K562 (cell line): ENCODE measurements around the gene GMIP. TPM values are rescaled to one million over a fixed set of nuclear protein-coding genes. Genes with fewer than 3 reads are reported as not detected.

ENCODE experiments used
- ATAC-seq: fragments of 200-7000 bp; cut with Tn5 transposase; 3 replicates; pipeline ENCODE4 v1.9.1; 2020; ENCODE audit warnings: moderate library complexity
- BruUV-seq: library from RNA; stranded (reverse); fragments of 400-500 nt; replicated peaks from 2 replicates; lab custom pipeline; 2021; lab: Mats Ljungman, UMichigan
- CTCF ChIA-PET: fragments of 300-600 bp; formaldehyde crosslinking; extraction: SDS; loops from one replicate; lab custom pipeline; 2021; ENCODE audit warnings: low intra/inter-chr PET ratio; lab: Yijun Ruan, JAX
- POLR2A ChIA-PET: fragments of 300-600, 350-650 bp; sonication (Branson Sonifier 250); formaldehyde crosslinking; extraction: SDS; loops from one replicate; lab custom pipeline; 2021; ENCODE audit warnings: antibody characterized with exemption, inconsistent platforms; lab: Yijun Ruan, JAX
- DNase-seq, 4 experiments: peaks; one replicate each; pipeline versions ENCODE4 v3.0.0 to v3.0.0-alpha.2; 2011 to 2018; ENCODE audit warnings: low spot score in 3 of 4, mixed read lengths in 3 of 4; ENCODE audit errors: extremely low read depth in 1 of 4
- FAIRE-seq: peaks from 2 replicates; lab custom pipeline; 2011; peaks lifted over from hg19 to GRCh38; lab: Jason Lieb, UNC
- H2AFZ ChIP-seq: 2 replicates; pipeline ENCODE4 v1.6.0; 2011; ENCODE audit warnings: low read depth, low read length, control low read depth, inconsistent platforms
- H3K27ac ChIP-seq: fragments of 200-600 bp; 3 replicates; pipeline ENCODE4 v1.8.0; 2011; ENCODE audit warnings: low read depth, mild to moderate bottlenecking, control low read depth, inconsistent platforms, low read length, moderate library complexity, mixed read lengths; ENCODE audit errors: extremely low read depth
- H3K27me3 ChIP-seq, 2 experiments: fragments of 300-600 bp in 1 of 2; 2 replicates in 1 of 2; 3 replicates in 1 of 2; pipeline versions ENCODE4 v1.6.0 to v1.8.0; 2011; ENCODE audit warnings: inconsistent platforms in 2 of 2, low read length in 2 of 2, mild to moderate bottlenecking in 1 of 2, mixed read lengths in 1 of 2, moderate library complexity in 1 of 2; ENCODE audit not compliant: control insufficient read depth in 2 of 2, insufficient read depth in 2 of 2
- H3K36me3 ChIP-seq: fragments of 300-600 bp; 3 replicates; pipeline ENCODE4 v1.8.0; 2011; ENCODE audit warnings: mild to moderate bottlenecking, low read length, inconsistent platforms; ENCODE audit not compliant: control insufficient read depth, insufficient read depth
- H3K4me1 ChIP-seq, 2 experiments: fragments of 200-600 bp in 1 of 2; replicated peaks in 1 of 2; 2 replicates in 1 of 2; 3 replicates in 1 of 2; pipeline versions ENCODE4 v1.5.1 to v1.8.0; 2011; ENCODE audit warnings: inconsistent platforms in 2 of 2, low read length in 2 of 2, mild to moderate bottlenecking in 1 of 2, mixed read lengths in 1 of 2, moderate library complexity in 1 of 2; ENCODE audit not compliant: control insufficient read depth in 2 of 2, insufficient read depth in 2 of 2
- H3K4me2 ChIP-seq: 2 replicates; pipeline ENCODE4 v1.6.1; 2011; ENCODE audit warnings: low read length, control low read depth, inconsistent platforms, mixed read lengths; ENCODE audit not compliant: insufficient read depth
- H3K4me3 ChIP-seq: fragments of 200-600 bp; sonication (generic), shearing (Covaris generic); 2 replicates; pipeline ENCODE4 v1.5.1; 2016; ENCODE audit warnings: control low read depth, inconsistent platforms
- H3K79me2 ChIP-seq: fragments of 200-600 bp; 3 replicates; pipeline ENCODE4 v1.8.0; 2011; ENCODE audit warnings: low read length, inconsistent platforms; ENCODE audit not compliant: control insufficient read depth, insufficient read depth
- H3K9ac ChIP-seq, 2 experiments: 2 replicates each; pipeline versions ENCODE4 v1.6.0 to v1.6.1; 2011; ENCODE audit warnings: low read depth in 2 of 2, low read length in 2 of 2, control low read depth in 1 of 2, inconsistent platforms in 1 of 2, mild to moderate bottlenecking in 1 of 2, mixed read lengths in 1 of 2; ENCODE audit not compliant: insufficient read depth in 1 of 2
- H3K9me1 ChIP-seq: one replicate; pipeline ENCODE4 v1.6.0; 2011; ENCODE audit warnings: inconsistent platforms, mild to moderate bottlenecking, low read length, moderate library complexity; ENCODE audit not compliant: control insufficient read depth, insufficient read depth
- H3K9me3 ChIP-seq: replicated peaks from 2 replicates; pipeline ENCODE4 v1.5.1; 2011; ENCODE audit warnings: low read depth, low read length, inconsistent platforms; ENCODE audit not compliant: control insufficient read depth, insufficient read depth
- H4K20me1 ChIP-seq: replicated peaks from 2 replicates; pipeline ENCODE4 v1.6.1; 2011; ENCODE audit warnings: low read length, inconsistent platforms, mixed read lengths; ENCODE audit not compliant: control insufficient read depth, insufficient read depth
- CHD4 ChIP-seq: fragments of 200-600 bp; sonication (generic); IDR thresholded peaks from 3 replicates; pipeline ENCODE4 v1.6.1; 2012; ENCODE audit warnings: low read depth, mild to moderate bottlenecking, mixed read lengths, low read length, inconsistent platforms; ENCODE audit not compliant: insufficient read depth, insufficient replicate concordance, poor library complexity, severe bottlenecking
- E2F6 ChIP-seq, 2 experiments: IDR thresholded peaks; 2 replicates each; pipeline ENCODE4 v1.6.1; 2011; ENCODE audit warnings: borderline replicate concordance in 1 of 2, control low read depth in 1 of 2, low read depth in 1 of 2, low read length in 1 of 2, mild to moderate bottlenecking in 1 of 2, mixed read lengths in 1 of 2, moderate library complexity in 1 of 2; ENCODE audit not compliant: insufficient read depth in 1 of 2, insufficient read length in 1 of 2, poor library complexity in 1 of 2, severe bottlenecking in 1 of 2; ENCODE audit errors: extremely low read depth in 1 of 2
- FOSL1 ChIP-seq: fragments of 200-800 bp; sonication (Bioruptor generic); conservative IDR thresholded peaks from 2 replicates; pipeline ENCODE4 v1.6.1; 2016; ENCODE audit warnings: missing genetic modification characterization, missing compliant biosample characterization
- HMGN3 ChIP-seq: IDR thresholded peaks from 2 replicates; pipeline ENCODE4 v1.6.1; 2011; ENCODE audit warnings: borderline replicate concordance, low read depth, mild to moderate bottlenecking, mixed read lengths, low read length; ENCODE audit not compliant: insufficient read length; ENCODE audit errors: extremely low read depth
- ID3 ChIP-seq, 2 experiments: fragments of 250-450 bp in 1 of 2; fragments of 450-650 bp in 1 of 2; sonication (Bioruptor Pico) in 1 of 2; IDR thresholded peaks; 2 replicates each; pipeline versions ENCODE4 v1.6.1 to v1.8.0; 2016 to 2021; ENCODE audit warnings: mild to moderate bottlenecking in 2 of 2, moderate library complexity in 2 of 2, missing compliant biosample characterization in 1 of 2, missing genetic modification characterization in 1 of 2
- L3MBTL2 ChIP-seq: fragments of 450-650 bp; IDR thresholded peaks from 2 replicates; pipeline ENCODE4 v1.6.1; 2016; ENCODE audit warnings: mild to moderate bottlenecking, moderate library complexity
- ZNF644 ChIP-seq: fragments of 200-800 bp; sonication (Bioruptor generic); IDR thresholded peaks from 2 replicates; pipeline ENCODE4 v1.6.1; 2016; ENCODE audit warnings: low read depth, missing genetic modification characterization, missing compliant biosample characterization
- WGBS: fragments of 100-300 bp; shearing (Covaris generic); methylation state at CpG from one replicate; pipeline ENCODE4 v1.1.6; 2016; ENCODE audit warnings: low coverage, mixed read lengths; ENCODE audit not compliant: insufficient coverage; ENCODE audit errors: missing lambda C conversion rate; 5-methylcytosine and 5-hydroxymethylcytosine counted together
- in situ Hi-C: fragments of 300-500 bp; cut with MboI; formaldehyde crosslinking; loops from 4 replicates; pipeline ENCODE4 v1.15.0; 2018; ENCODE audit warnings: inconsistent platforms, mixed read lengths
- intact Hi-C: fragments of 100-400 bp; cut with micrococcal nuclease; formaldehyde crosslinking; loops from 2 replicates; pipeline ENCODE4 v1.14.2; 2022
- polyA plus RNA-seq, 8 experiments: library from polyadenylated mRNA; depleted of rRNA in 4 of 8; stranded (reverse) in 5 of 8; unstranded in 3 of 8; fragments of >200 nt; fragmentation: Nextera tagmentation in 2 of 8; fragmentation: Illumina TruSeq in 1 of 8; extraction: Ambion mirVana in 2 of 8; extraction: Trizol in 1 of 8; gene quantifications; 2 replicates each; pipeline versions ENCODE4 v1.2.1 to v1.2.3, GENCODE V29; 2011 to 2014; ENCODE audit warnings: inconsistent platforms in 1 of 8, missing spikeins in 1 of 8
- total RNA-seq, 7 experiments: library from RNA; depleted of rRNA in 6 of 7; stranded (reverse); fragments of >200 nt in 6 of 7; fragmentation: Illumina TruSeq in 2 of 7; extraction: Trizol in 2 of 7; gene quantifications; 2 replicates each; pipeline versions ENCODE4 v1.2.1 to v1.2.3, GENCODE V29; 2011 to 2021; ENCODE audit warnings: low replicate concordance in 1 of 7

Gene GMIP
- total and polyA plus RNA-seq, 9 of the 15 experiments (the other 6 are each of a cell fraction or from before 2014, with no cell fraction given) = 0.14 to 15.8 (median 3.2) TPM

- TF ChIP-seq HMGN3 = peak; percentile 83
- no peak for TF ChIP-seq ZNF644 (tag)
- TF ChIP-seq ID3 (CRISPR knock-in tag; IDR thresholded peaks at IDR 0.05) = no peak
- TF ChIP-seq ID3 (tag; IDR thresholded peaks at IDR 0.05) = 0 out of 2 replicates have a peak, but pooled peaks have one; percentile 20
Observed at GRCh38 chr19:19618219-19619051, 25.0 kb downstream of the GMIP start, which contains the start of gene PBX4 (continued).

GRCh38 chr19:19615086-19615485 is 28.4 kb downstream of the GMIP start:
- no peaks in the 10 kb centered on the region for H3K36me3 ChIP-seq
- FAIRE-seq = no peak
- H2AFZ ChIP-seq = no peak overlapping the region
- no TSS peak for BruUV-seq
- no peak for DNase-seq
- peaks cover 5 to 21% of the 10 kb centered on the region in 2 experiments; a peak in 4 of 5 replicates for H3K4me1 ChIP-seq
- 52% methylated on average over 2 of the region's 3 CpGs for WGBS
- no peak overlapping the region for H3K4me3 ChIP-seq
- in situ Hi-C loops (no loop called here), intact Hi-C loops (no loop called here)
- H3K79me2 ChIP-seq = no peaks in the 10 kb centered on the region
- no peaks in the 10 kb centered on the region for H4K20me1 ChIP-seq
- H3K9me1 ChIP-seq = no peaks in the 10 kb centered on the region
- H3K9ac ChIP-seq = no peak overlapping the region
- ChIA-PET POLR2A (no interaction called here), CTCF (no interaction called here)
- H3K4me2 ChIP-seq = no peak overlapping the region
- no peak for TF ChIP-seq CHD4
- peak; percentile 64 for TF ChIP-seq FOSL1 (tag)
- TF ChIP-seq L3MBTL2 = peak; percentile 22; the same call in 1 of the 2 replicates
- peak in 1 of 2 experiments; percentile 9 for TF ChIP-seq E2F6 (IDR thresholded peaks at IDR 0.05; ENCODE audit: borderline replicate concordance in 1 of 2, extremely low read depth in 1 of 2, insufficient read depth in 1 of 2, insufficient read length in 1 of 2, low read depth in 1 of 2, low read length in 1 of 2, poor library complexity in 1 of 2, severe bottlenecking in 1 of 2)
- H3K27ac ChIP-seq = no peak overlapping the region
- no peak for ATAC-seq
- no peaks in the 10 kb centered on the region for H3K27me3 ChIP-seq
- H3K9me3 ChIP-seq = no peaks in the 10 kb centered on the region
